Effector memory CD4-positive, alpha-beta T cell (primary cell): ENCODE results near the gene DOCK2.

Source experiments
- DNase-seq, 3 donors: peaks; one replicate each; pipeline ENCODE4 v3.0.0-alpha.2; 2020
- H3K27ac ChIP-seq: 2 replicates; pipeline ENCODE4 v1.7.0; 2013; ENCODE audit warnings: mild to moderate bottlenecking, low read length, moderate library complexity; ENCODE audit not compliant: insufficient read depth, poor library complexity, severe bottlenecking
- H3K27me3 ChIP-seq: replicated peaks from 2 replicates; pipeline ENCODE4 v1.7.0; 2013; ENCODE audit warnings: mild to moderate bottlenecking, low read length; ENCODE audit not compliant: insufficient read depth, control insufficient read depth, poor library complexity, severe bottlenecking
- H3K36me3 ChIP-seq: 2 replicates; pipeline ENCODE4 v1.7.0; 2013; ENCODE audit warnings: mild to moderate bottlenecking, low read length, moderate library complexity; ENCODE audit not compliant: control insufficient read depth, insufficient read depth
- H3K4me1 ChIP-seq: 2 replicates; pipeline ENCODE4 v1.7.0; 2013; ENCODE audit warnings: low read length, mild to moderate bottlenecking; ENCODE audit not compliant: control insufficient read depth, insufficient read depth, poor library complexity, severe bottlenecking
- H3K4me3 ChIP-seq: 2 replicates; pipeline ENCODE4 v1.7.0; 2013; ENCODE audit warnings: low read length, low read depth, mild to moderate bottlenecking; ENCODE audit not compliant: insufficient read depth, poor library complexity, severe bottlenecking
- H3K9me3 ChIP-seq: 2 replicates; pipeline ENCODE4 v1.7.0; 2013; ENCODE audit warnings: mild to moderate bottlenecking, low read length, moderate library complexity; ENCODE audit not compliant: control insufficient read depth

Gene DOCK2

DNA sequence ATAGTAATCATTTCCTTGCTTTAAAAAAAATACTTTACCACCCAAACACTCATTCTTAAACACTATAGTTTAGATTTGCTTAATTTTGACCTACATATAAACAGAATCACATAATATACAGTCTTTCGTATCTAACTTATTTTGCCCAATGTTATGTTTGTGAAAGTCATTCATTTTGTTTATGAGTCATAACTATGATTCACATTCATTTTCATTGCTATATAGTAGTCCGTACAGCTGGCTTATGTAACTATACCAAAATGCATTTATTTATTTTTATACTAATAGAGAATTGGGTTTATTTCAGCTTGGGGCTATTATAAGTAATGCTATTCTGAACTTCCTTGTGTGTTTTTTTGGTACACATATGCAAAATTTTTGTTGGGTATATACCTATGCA, 434.7 kb downstream of the DOCK2 start:
- H3K27me3 ChIP-seq = no peaks in the 10 kb centered on the region
- no peak for DNase-seq

GRCh38 chr5:170075696-170076095, 438.6 kb downstream of the DOCK2 start:
- Histone ChIP-seq H3K9me3 (no peaks in the 10 kb centered on the region), H3K36me3 (peaks cover 56% of the 10 kb centered on the region), H3K4me3 (no peak overlapping the region), H3K27me3 (no peaks in the 10 kb centered on the region), H3K4me1 (no peaks in the 10 kb centered on the region), H3K27ac (no peak overlapping the region)
- DNase-seq = no peak

More for the DNA sequence above, 434.7 kb downstream of the DOCK2 start:
- Histone ChIP-seq H3K9me3 (no peaks in the 10 kb centered on the region), H3K27ac (no peak overlapping the region), H3K4me1 (no peaks in the 10 kb centered on the region), H3K4me3 (no peak overlapping the region), H3K36me3 (peaks cover 57% of the 10 kb centered on the region)

DNA sequence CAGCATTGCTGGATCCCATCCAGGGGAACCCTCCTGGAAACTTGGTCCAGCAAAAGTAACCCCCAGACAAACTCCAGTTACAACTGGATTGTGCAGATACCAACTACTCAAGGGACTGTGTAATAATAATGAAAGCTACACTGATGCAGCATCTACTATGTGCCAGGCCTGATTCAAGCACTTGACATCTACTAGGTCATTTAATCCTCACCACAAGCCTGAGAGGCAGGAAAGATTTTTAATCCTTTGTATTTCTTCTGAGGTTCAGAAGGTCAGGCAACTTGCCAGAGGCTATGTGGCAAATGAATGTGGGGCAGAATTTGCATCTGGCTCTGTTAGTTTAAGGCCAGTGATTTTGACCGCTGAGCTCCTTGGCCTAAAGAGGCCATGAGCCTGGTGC, 439.1 kb downstream of the DOCK2 start:
- Histone ChIP-seq H3K36me3 (peaks cover 56% of the 10 kb centered on the region), H3K9me3 (no peaks in the 10 kb centered on the region), H3K4me1 (no peaks in the 10 kb centered on the region), H3K27ac (no peak overlapping the region), H3K27me3 (no peaks in the 10 kb centered on the region), H3K4me3 (no peak overlapping the region)
- no peak for DNase-seq

- DNase-seq = no peak
- Histone ChIP-seq H3K9me3 (no peaks in the 10 kb centered on the region), H3K4me3 (no peak overlapping the region), H3K27me3 (no peaks in the 10 kb centered on the region), H3K4me1 (no peaks in the 10 kb centered on the region), H3K27ac (no peak overlapping the region), H3K36me3 (peaks cover 60% of the 10 kb centered on the region)
Measured at GRCh38 chr5:170076739-170077138, 439.7 kb downstream of the DOCK2 start.

GRCh38 chr5:170077526-170077925, 440.5 kb downstream of the DOCK2 start:
- Histone ChIP-seq H3K36me3 (peaks cover 68% of the 10 kb centered on the region), H3K9me3 (no peaks in the 10 kb centered on the region), H3K27ac (no peak overlapping the region), H3K27me3 (no peaks in the 10 kb centered on the region), H3K4me3 (no peak overlapping the region), H3K4me1 (no peaks in the 10 kb centered on the region)
- DNase-seq = no peak

DNA sequence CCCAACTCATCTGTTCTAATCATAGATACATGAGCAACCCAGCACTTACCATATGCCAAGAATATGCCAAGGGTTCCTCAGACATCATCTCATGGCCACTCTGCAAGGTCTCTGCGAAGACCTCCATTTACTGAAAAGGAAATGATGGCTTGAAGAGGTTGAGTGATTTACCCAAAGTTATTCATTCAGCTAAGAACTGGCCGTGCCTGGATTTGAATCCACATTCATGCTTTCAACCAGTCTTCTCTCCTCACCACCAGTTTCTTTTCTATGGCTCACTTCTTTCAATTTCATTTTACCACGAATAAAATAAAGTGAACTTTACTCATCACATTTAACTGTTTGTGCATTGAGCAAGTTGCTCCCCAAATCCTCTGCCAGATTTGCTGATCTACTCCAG, 441.4 kb downstream of the DOCK2 start:
- Histone ChIP-seq H3K36me3 (peaks cover 78% of the 10 kb centered on the region), H3K27me3 (no peaks in the 10 kb centered on the region), H3K4me3 (no peak overlapping the region), H3K4me1 (no peaks in the 10 kb centered on the region), H3K27ac (no peak overlapping the region), H3K9me3 (no peaks in the 10 kb centered on the region)
- no peak for DNase-seq

GRCh38 chr5:170078931-170079330, 441.9 kb downstream of the DOCK2 start:
- no peaks in the 10 kb centered on the region for H3K27me3 ChIP-seq
- H3K27ac ChIP-seq = no peak overlapping the region
- H3K4me3 ChIP-seq = no peak overlapping the region
- H3K36me3 ChIP-seq = peaks cover 82% of the 10 kb centered on the region
- no peaks in the 10 kb centered on the region for H3K9me3 ChIP-seq
- H3K4me1 ChIP-seq = no peaks in the 10 kb centered on the region
- DNase-seq = no peak

- Histone ChIP-seq H3K27me3 (no peaks in the 10 kb centered on the region), H3K4me3 (no peak overlapping the region), H3K4me1 (no peaks in the 10 kb centered on the region), H3K36me3 (peaks cover 88% of the 10 kb centered on the region), H3K9me3 (no peaks in the 10 kb centered on the region), H3K27ac (no peak overlapping the region)
- no peak for DNase-seq
Measured at GRCh38 chr5:170080217-170080616, 443.1 kb downstream of the DOCK2 start.

DNA sequence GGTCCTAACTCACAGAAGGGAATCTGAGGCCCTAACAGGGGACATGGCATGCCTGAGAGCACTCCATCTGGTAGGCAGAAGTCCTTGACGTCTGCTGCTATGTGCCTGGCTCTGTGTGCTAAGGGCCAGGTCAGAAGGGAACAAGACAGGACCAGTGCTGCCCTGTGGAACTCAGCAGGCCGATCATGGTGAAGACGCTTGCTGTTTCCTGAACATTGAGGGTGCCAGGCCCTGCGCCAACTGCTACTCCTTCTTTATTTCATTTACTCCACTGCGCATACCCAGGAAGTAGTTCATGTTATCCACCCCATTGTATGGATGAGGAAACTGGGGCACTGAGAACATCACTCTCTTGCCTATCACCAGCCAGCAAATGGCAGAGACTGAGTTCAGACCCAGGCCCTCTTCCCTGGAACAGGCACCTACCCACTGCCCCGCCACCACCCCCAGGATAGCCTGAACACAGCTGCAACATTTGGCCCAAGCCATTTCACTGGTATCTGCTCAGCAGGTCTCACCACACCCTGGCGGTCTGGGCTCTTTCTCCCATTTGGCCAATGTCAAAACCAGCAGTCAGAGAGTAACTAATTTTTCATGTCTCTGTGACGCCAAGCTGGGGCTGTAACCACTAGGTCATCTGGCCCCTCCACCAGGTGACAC, 443.8 kb downstream of the DOCK2 start:
- H3K27me3 ChIP-seq = no peaks in the 10 kb centered on the region
- DNase-seq = no peak
- peaks cover 81% of the 10 kb centered on the region for H3K36me3 ChIP-seq
- no peaks in the 10 kb centered on the region for H3K4me1 ChIP-seq
- H3K4me3 ChIP-seq = no peak overlapping the region
- H3K9me3 ChIP-seq = no peaks in the 10 kb centered on the region
- H3K27ac ChIP-seq = no peak overlapping the region

DNA sequence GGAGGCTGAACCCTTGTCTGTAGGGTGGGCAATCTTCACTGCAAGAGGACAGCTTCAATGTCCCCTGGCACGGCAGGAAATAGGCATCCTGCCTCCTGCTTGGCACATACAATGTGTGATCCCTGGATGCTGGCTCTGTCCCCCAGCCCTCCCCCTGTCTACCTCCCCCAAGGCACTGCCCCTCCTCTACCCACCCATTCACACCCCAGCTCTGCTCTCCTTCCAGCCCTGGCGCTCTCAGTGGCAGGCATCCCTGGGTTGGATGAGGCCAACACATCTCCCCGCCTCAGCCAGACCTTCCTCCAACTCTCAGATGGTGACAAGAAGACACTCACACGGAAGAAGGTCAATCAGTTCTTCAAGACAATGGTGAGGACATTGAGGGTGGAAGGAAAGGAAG, 444.5 kb downstream of the DOCK2 start:
- Histone ChIP-seq H3K4me3 (no peak overlapping the region), H3K27me3 (no peaks in the 10 kb centered on the region), H3K9me3 (no peaks in the 10 kb centered on the region), H3K27ac (no peak overlapping the region), H3K4me1 (no peaks in the 10 kb centered on the region), H3K36me3 (peaks cover 77% of the 10 kb centered on the region)
- no peak for DNase-seq
